Bronchial smooth muscle cell (primary cell): ENCODE results near the gene COL1A2. TPM values are rescaled to one million over a fixed set of nuclear protein-coding genes. Genes with fewer than 3 reads are reported as not detected.

Source experiments
- total RNA-seq: library from RNA; depleted of rRNA; stranded (reverse); fragments of >200 nt; gene quantifications from 2 replicates; pipeline ENCODE4 v1.2.1, GENCODE V29; 2014

Gene COL1A2
- total RNA-seq: 4,873 and 6,723 TPM in 2 replicates

GRCh38 chr7:94394437-94395140 lies at the start of gene COL1A2:
COL1A2 (plus strand) TSS chr7:94394895; CDS start chr7:94395032, 137 bp downstream.

Other genes starting within 250 kb of the COL1A2 start
- 11.2 and 11.7 TPM in 2 replicates for gene CASD1, start 114.9 kb downstream of the COL1A2 start, total RNA-seq